IMR-90 (cell line): ENCODE data around the gene PON2. TPM values are rescaled to one million over a fixed set of nuclear protein-coding genes. Genes with fewer than 3 reads are reported as not detected.

Experiments used
- ATAC-seq: fragments of 200-7000 bp; cut with Tn5 transposase; 2 replicates; pipeline ENCODE4 v1.9.1; 2020; ENCODE audit warnings: low read depth, mild to moderate bottlenecking, moderate library complexity
- BruUV-seq: library from RNA; stranded (reverse); fragments of 400-500 nt; replicated peaks from 2 replicates; lab custom pipeline; 2021; lab: Mats Ljungman, UMichigan
- CTCF ChIA-PET: fragments of 300-600 bp; formaldehyde crosslinking; extraction: SDS; loops from one replicate; lab custom pipeline; 2021; ENCODE audit warnings: antibody characterized with exemption; lab: Yijun Ruan, JAX
- POLR2A ChIA-PET: fragments of 300-600 bp; sonication (Branson Sonifier 250); formaldehyde crosslinking; loops from one replicate; lab custom pipeline; 2022; ENCODE audit warnings: antibody characterized with exemption; ENCODE audit not compliant: unreplicated experiment; lab: Charles Lee
- DNase-seq: peaks from one replicate; pipeline ENCODE4 v3.0.0; 2013
- H2AFZ ChIP-seq: replicated peaks from 2 replicates; pipeline ENCODE3; 2013; ENCODE audit warnings: low read length, mild to moderate bottlenecking; ENCODE audit not compliant: poor library complexity
- H2AK5ac ChIP-seq: 2 replicates; pipeline ENCODE4 v1.6.1; 2013; ENCODE audit warnings: low read depth, low read length, inconsistent platforms
- H2AK9ac ChIP-seq: replicated peaks from 2 replicates; pipeline ENCODE3; 2013; ENCODE audit warnings: mild to moderate bottlenecking, low read depth, low read length, moderate library complexity; ENCODE audit not compliant: poor library complexity
- H2BK120ac ChIP-seq: 2 replicates; pipeline ENCODE4 v1.6.1; 2013; ENCODE audit warnings: low read depth, low read length, inconsistent platforms
- H2BK15ac ChIP-seq: 3 replicates; pipeline ENCODE4 v1.6.1; 2013; ENCODE audit warnings: low read depth, low read length, inconsistent platforms
- H2BK20ac ChIP-seq: 2 replicates; pipeline ENCODE4 v1.6.1; 2013; ENCODE audit warnings: low read depth, mild to moderate bottlenecking, inconsistent platforms, low read length, moderate library complexity
- H2BK5ac ChIP-seq: 2 replicates; pipeline ENCODE4 v1.6.1; 2013; ENCODE audit warnings: mild to moderate bottlenecking, low read depth, low read length, inconsistent platforms; ENCODE audit not compliant: poor library complexity, severe bottlenecking
- H3K14ac ChIP-seq: replicated peaks from 2 replicates; pipeline ENCODE4 v1.6.1; 2013; ENCODE audit warnings: low read depth, low read length, inconsistent platforms
- H3K18ac ChIP-seq: 2 replicates; pipeline ENCODE4 v1.6.1; 2013; ENCODE audit warnings: low read depth, low read length, control low read depth
- H3K23ac ChIP-seq: 2 replicates; pipeline ENCODE4 v1.6.1; 2013; ENCODE audit warnings: low read depth, low read length, inconsistent platforms
- H3K27ac ChIP-seq: 2 replicates; pipeline ENCODE4 v1.5.1; 2013; ENCODE audit warnings: mild to moderate bottlenecking, control low read depth, low read length; ENCODE audit not compliant: insufficient read depth
- H3K27me3 ChIP-seq: 2 replicates; pipeline ENCODE4 v1.6.1; 2013; ENCODE audit warnings: low read length; ENCODE audit not compliant: control insufficient read depth, insufficient read depth
- H3K36me3 ChIP-seq: 2 replicates; pipeline ENCODE4 v1.6.1; 2013; ENCODE audit warnings: low read length, mixed read lengths; ENCODE audit not compliant: control insufficient read depth, insufficient read depth
- H3K4ac ChIP-seq: 2 replicates; pipeline ENCODE4 v1.6.1; 2013; ENCODE audit warnings: low read depth, low read length, inconsistent platforms
- H3K4me1 ChIP-seq: 2 replicates; pipeline ENCODE4 v1.6.1; 2013; ENCODE audit warnings: low read length, mixed read lengths; ENCODE audit not compliant: control insufficient read depth, insufficient read depth
- H3K4me2 ChIP-seq: 2 replicates; pipeline ENCODE4 v1.6.1; 2013; ENCODE audit warnings: low read depth, mild to moderate bottlenecking, control low read depth, low read length, moderate library complexity
- H3K4me3 ChIP-seq: 2 replicates; pipeline ENCODE4 v1.5.1; 2013; ENCODE audit warnings: low read depth, mild to moderate bottlenecking, control low read depth, low read length, moderate library complexity; ENCODE audit not compliant: insufficient read depth
- H3K56ac ChIP-seq: 2 replicates; pipeline ENCODE4 v1.6.1; 2013; ENCODE audit warnings: low read length, inconsistent platforms; ENCODE audit not compliant: insufficient read depth; ENCODE audit errors: extremely low read depth
- H3K79me1 ChIP-seq, 2 experiments: 2 replicates each; pipeline ENCODE4 v1.6.1; 2013; ENCODE audit warnings: low read length in 2 of 2, inconsistent platforms in 1 of 2, low read depth in 1 of 2
- H3K9ac ChIP-seq: 2 replicates; pipeline ENCODE4 v1.6.1; 2013; ENCODE audit warnings: low read depth, low read length, control low read depth
- H3K9me1 ChIP-seq: 2 replicates; pipeline ENCODE4 v1.6.1; 2013; ENCODE audit warnings: low read length, inconsistent platforms; ENCODE audit not compliant: insufficient read depth
- H3K9me3 ChIP-seq: 2 replicates; pipeline ENCODE4 v1.6.1; 2013; ENCODE audit warnings: low read length; ENCODE audit not compliant: control insufficient read depth, insufficient read depth
- H4K20me1 ChIP-seq: 2 replicates; pipeline ENCODE4 v1.6.1; 2013; ENCODE audit warnings: low read length, inconsistent platforms; ENCODE audit not compliant: insufficient read depth
- H4K5ac ChIP-seq: 2 replicates; pipeline ENCODE4 v1.6.1; 2013; ENCODE audit warnings: mild to moderate bottlenecking, low read depth, low read length, control low read depth
- H4K8ac ChIP-seq, 2 experiments: 2 replicates each; pipeline ENCODE4 v1.6.1; 2013; ENCODE audit warnings: low read depth in 2 of 2, low read length in 2 of 2, control low read depth in 1 of 2, inconsistent platforms in 1 of 2
- H4K91ac ChIP-seq: 2 replicates; pipeline ENCODE4 v1.6.1; 2013; ENCODE audit warnings: low read depth, low read length, inconsistent platforms; ENCODE audit not compliant: insufficient read depth
- BHLHE40 ChIP-seq: fragments of 150-350 bp; IDR thresholded peaks from 2 replicates; pipeline ENCODE4 v1.6.1; 2016; ENCODE audit warnings: mild to moderate bottlenecking, low read depth, low read length
- CEBPB ChIP-seq: IDR thresholded peaks from 2 replicates; pipeline ENCODE4 v1.6.1; 2012; ENCODE audit warnings: low read depth, low read length, improper control_type of control experiment
- CHD1 ChIP-seq: IDR thresholded peaks from 2 replicates; pipeline ENCODE4 v1.6.1; 2012; ENCODE audit warnings: low read depth, low read length, improper control_type of control experiment
- CTCF ChIP-seq: conservative IDR thresholded peaks from 2 replicates; pipeline ENCODE4 v1.5.1; 2012; ENCODE audit warnings: mild to moderate bottlenecking, low read depth, low read length, improper control_type of control experiment
- ELK1 ChIP-seq: fragments of 150-350 bp; IDR thresholded peaks from 2 replicates; pipeline ENCODE4 v1.6.1; 2016; ENCODE audit warnings: low read depth, mild to moderate bottlenecking, low read length, moderate library complexity, borderline replicate concordance
- FOS ChIP-seq: fragments of 150-350 bp; IDR thresholded peaks from 2 replicates; pipeline ENCODE4 v1.6.1; 2016; ENCODE audit warnings: low read depth, low read length
- MAFK ChIP-seq: IDR thresholded peaks from 2 replicates; pipeline ENCODE4 v1.6.1; 2012; ENCODE audit warnings: low read depth, low read length, improper control_type of control experiment
- MAZ ChIP-seq: IDR thresholded peaks from 2 replicates; pipeline ENCODE4 v1.6.1; 2012; ENCODE audit warnings: low read depth, mild to moderate bottlenecking, low read length, improper control_type of control experiment, moderate library complexity, borderline replicate concordance
- MXI1 ChIP-seq: IDR thresholded peaks from 2 replicates; pipeline ENCODE4 v1.6.1; 2012; ENCODE audit warnings: low read depth, mild to moderate bottlenecking, low read length, moderate library complexity, borderline replicate concordance
- NFE2L2 ChIP-seq: fragments of 150-350 bp; IDR thresholded peaks from 2 replicates; pipeline ENCODE4 v1.6.1; 2016; ENCODE audit warnings: low read depth, mild to moderate bottlenecking, low read length
- POLR2A ChIP-seq: IDR thresholded peaks from 2 replicates; pipeline ENCODE4 v1.6.1; 2012; ENCODE audit warnings: mild to moderate bottlenecking, low read depth, low read length
- RAD21 ChIP-seq: IDR thresholded peaks from 2 replicates; pipeline ENCODE4 v1.6.1; 2012; ENCODE audit warnings: low read length, improper control_type of control experiment
- RCOR1 ChIP-seq: IDR thresholded peaks from 2 replicates; pipeline ENCODE4 v1.6.1; 2012; ENCODE audit warnings: mild to moderate bottlenecking, low read length, improper control_type of control experiment; ENCODE audit not compliant: insufficient replicate concordance
- RFX5 ChIP-seq: IDR thresholded peaks from 2 replicates; pipeline ENCODE4 v1.8.0; 2012; ENCODE audit warnings: low read depth, mild to moderate bottlenecking, low read length, moderate library complexity
- SMC3 ChIP-seq: fragments of 150-350 bp; IDR thresholded peaks from 2 replicates; pipeline ENCODE4 v1.6.1; 2016; ENCODE audit warnings: low read depth, mild to moderate bottlenecking, antibody characterized with exemption, low read length, moderate library complexity
- USF2 ChIP-seq: fragments of 150-350 bp; IDR thresholded peaks from 2 replicates; pipeline ENCODE4 v1.6.1; 2017; ENCODE audit warnings: mild to moderate bottlenecking, antibody characterized with exemption, low read length, low read depth
- WGBS, 2 experiments: methylation state at CpG; one replicate each; pipeline versions ENCODE4 v1.1.5 to v1.1.7; 2013; ENCODE audit warnings: missing lambda C conversion rate in 2 of 2; ENCODE audit not compliant: insufficient read length in 1 of 2; ENCODE audit errors: extremely low coverage in 2 of 2; 5-methylcytosine and 5-hydroxymethylcytosine counted together
- dilution Hi-C: fragments of 300-500 bp; cut with HindIII; formaldehyde crosslinking; loops from one replicate; pipeline ENCODE4 v1.14.3; 2018; ENCODE audit warnings: low sequenced_read_pairs; ENCODE audit not compliant: unreplicated experiment
- in situ Hi-C: fragments of 300-500 bp; cut with MboI; formaldehyde crosslinking; loops from 3 replicates; pipeline ENCODE4 v1.14.3; 2019; ENCODE audit warnings: low sequenced_read_pairs, inconsistent platforms, mixed read lengths
- intact Hi-C: fragments of 100-400 bp; cut with micrococcal nuclease; formaldehyde crosslinking; loops from 2 replicates; pipeline ENCODE4 v1.10.0; 2022
- polyA plus RNA-seq, 3 experiments: library from polyadenylated mRNA; depleted of rRNA; stranded (reverse); fragments of >200 nt; gene quantifications; 2 replicates each; pipeline ENCODE4 v1.2.3, GENCODE V29; 2012; ENCODE audit warnings: low replicate concordance in 1 of 3
- total RNA-seq: library from RNA; depleted of rRNA; stranded (reverse); fragments of >200 nt; gene quantifications from 2 replicates; pipeline ENCODE4 v1.2.3, GENCODE V29; 2012

PON2 gene
- total and polyA plus RNA-seq, 2 of the 4 experiments (the other 2 are of a cell fraction), result 36.2 to 65.7 TPM

GRCh38 chr7:95427166-95427565, 7.7 kb downstream of the PON2 start:
- no peak overlapping the region for H3K4me3 ChIP-seq
- no peak overlapping the region for H4K5ac ChIP-seq
- no peak overlapping the region for H3K18ac ChIP-seq
- H3K23ac ChIP-seq, result no peak overlapping the region
- no peak overlapping the region for H3K14ac ChIP-seq
- no peak overlapping the region for H4K8ac ChIP-seq
- H3K79me1 ChIP-seq, result peaks cover 14 to 26% of the 10 kb centered on the region in 2 experiments; a peak in 3 of 4 replicates
- H2AFZ ChIP-seq, result no peak overlapping the region
- no TSS peak for BruUV-seq
- H3K27me3 ChIP-seq, result no peaks in the 10 kb centered on the region
- DNase-seq (no peak), ATAC-seq (no peak)
- H4K91ac ChIP-seq, result no peak overlapping the region
- H3K9ac ChIP-seq, result no peak overlapping the region
- dilution Hi-C loops, result no loop called here
- no peak overlapping the region for H2BK120ac ChIP-seq
- H3K4me2 ChIP-seq, result no peak overlapping the region
- H3K36me3 ChIP-seq, result peaks cover 5% of the 10 kb centered on the region
- intact Hi-C loops, result no loop called here
- no peaks in the 10 kb centered on the region; the same call in 1 of the 2 replicates for H3K4me1 ChIP-seq
- no peak overlapping the region for H2AK5ac ChIP-seq
- ChIA-PET CTCF (no interaction called here), POLR2A (no interaction called here)
- in situ Hi-C loops, result no loop called here
- peaks cover 2% of the 10 kb centered on the region; the same call in 1 of the 2 replicates for H3K9me1 ChIP-seq
- WGBS, 2 experiments, result no CpG with 5 or more reads among the region's 7 CpGs
- H4K20me1 ChIP-seq, result no peaks in the 10 kb centered on the region
- TF ChIP-seq RCOR1 (no peak), CHD1 (no peak), USF2 (no peak), BHLHE40 (no peak), NFE2L2 (no peak), RFX5 (no peak), POLR2A (no peak), SMC3 (no peak), CTCF (no peak), CEBPB (no peak), ELK1 (no peak), MAFK (no peak), MXI1 (no peak), RAD21 (no peak), MAZ (no peak), FOS (no peak)
- H3K56ac ChIP-seq, result no peak overlapping the region
- H2BK20ac ChIP-seq, result no peak overlapping the region
- no peak overlapping the region for H2BK15ac ChIP-seq
- no peak overlapping the region for H3K4ac ChIP-seq
- H3K27ac ChIP-seq, result no peak overlapping the region
- H3K9me3 ChIP-seq, result no peaks in the 10 kb centered on the region
- no peak overlapping the region for H2BK5ac ChIP-seq
- no peak overlapping the region for H2AK9ac ChIP-seq
